Type B pancreatic cell (in vitro differentiated cells): ENCODE measurements around the gene PDE4B. TPM values are rescaled to one million over a fixed set of nuclear protein-coding genes. Genes with fewer than 3 reads are reported as not detected.

Experiments
- DNase-seq: peaks from one replicate; pipeline ENCODE4 v3.0.0; 2021; ENCODE audit warnings: mixed read lengths; ENCODE audit not compliant: unreplicated experiment; ENCODE audit errors: extremely low spot score
- H3K27ac Mint-ChIP-seq: 2 replicates; pipeline ENCODE4 v1.8.0; 2021; ENCODE audit warnings: mild to moderate bottlenecking, mixed read lengths
- H3K27me3 Mint-ChIP-seq: 2 replicates; pipeline ENCODE4 v1.8.0; 2021; ENCODE audit warnings: mixed read lengths
- H3K36me3 Mint-ChIP-seq: 2 replicates; pipeline ENCODE4 v1.8.0; 2021; ENCODE audit warnings: mixed read lengths
- H3K4me1 Mint-ChIP-seq: one replicate; pipeline ENCODE4 v1.8.0; 2021; ENCODE audit warnings: mixed read lengths; ENCODE audit not compliant: unreplicated experiment
- H3K4me3 Mint-ChIP-seq: 2 replicates; pipeline ENCODE4 v1.8.0; 2021; ENCODE audit warnings: mild to moderate bottlenecking, mixed read lengths
- H3K9me3 Mint-ChIP-seq: 2 replicates; pipeline ENCODE4 v1.8.0; 2021; ENCODE audit warnings: mixed read lengths
- total RNA-seq: library from RNA; stranded (reverse); gene quantifications from 2 replicates; pipeline ENCODE4 v1.2.1, GENCODE V29; 2021; ENCODE audit warnings: low replicate concordance
- TF ChIP-seq, protein P1 (sequence below): fragments of 200-600 bp; sonication (generic); conservative IDR thresholded peaks from 2 replicates; pipeline ENCODE4 v1.5.0; 2021; ENCODE audit warnings: antibody characterized with exemption, mild to moderate bottlenecking

The PDE4B gene
- total RNA-seq, 1 donor from 2014 or later = 4.7 TPM

GRCh38 chr1:66359269-66359668 is 566.6 kb downstream of the PDE4B start:
- Mint-ChIP-seq H3K27ac (peak overlapping the region; percentile 32), H3K4me1 (peaks cover 34% of the 10 kb centered on the region), H3K9me3 (no peaks in the 10 kb centered on the region), H3K36me3 (no peaks in the 10 kb centered on the region), H3K4me3 (peak overlapping the region; percentile 14), H3K27me3 (peaks cover 3% of the 10 kb centered on the region)
- no peak for DNase-seq
- TF ChIP-seq, protein P1, sequence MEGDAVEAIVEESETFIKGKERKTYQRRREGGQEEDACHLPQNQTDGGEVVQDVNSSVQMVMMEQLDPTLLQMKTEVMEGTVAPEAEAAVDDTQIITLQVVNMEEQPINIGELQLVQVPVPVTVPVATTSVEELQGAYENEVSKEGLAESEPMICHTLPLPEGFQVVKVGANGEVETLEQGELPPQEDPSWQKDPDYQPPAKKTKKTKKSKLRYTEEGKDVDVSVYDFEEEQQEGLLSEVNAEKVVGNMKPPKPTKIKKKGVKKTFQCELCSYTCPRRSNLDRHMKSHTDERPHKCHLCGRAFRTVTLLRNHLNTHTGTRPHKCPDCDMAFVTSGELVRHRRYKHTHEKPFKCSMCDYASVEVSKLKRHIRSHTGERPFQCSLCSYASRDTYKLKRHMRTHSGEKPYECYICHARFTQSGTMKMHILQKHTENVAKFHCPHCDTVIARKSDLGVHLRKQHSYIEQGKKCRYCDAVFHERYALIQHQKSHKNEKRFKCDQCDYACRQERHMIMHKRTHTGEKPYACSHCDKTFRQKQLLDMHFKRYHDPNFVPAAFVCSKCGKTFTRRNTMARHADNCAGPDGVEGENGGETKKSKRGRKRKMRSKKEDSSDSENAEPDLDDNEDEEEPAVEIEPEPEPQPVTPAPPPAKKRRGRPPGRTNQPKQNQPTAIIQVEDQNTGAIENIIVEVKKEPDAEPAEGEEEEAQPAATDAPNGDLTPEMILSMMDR = no peak

GRCh38 chr1:66359815-66360214 is 567.1 kb downstream of the PDE4B start:
- TF ChIP-seq, protein P1 = no peak
- H3K27ac Mint-ChIP-seq = no peak overlapping the region
- peaks cover 2% of the 10 kb centered on the region for H3K36me3 Mint-ChIP-seq
- no peaks in the 10 kb centered on the region for H3K9me3 Mint-ChIP-seq
- no peaks in the 10 kb centered on the region for H3K27me3 Mint-ChIP-seq
- H3K4me3 Mint-ChIP-seq = no peak overlapping the region
- peaks cover 28% of the 10 kb centered on the region for H3K4me1 Mint-ChIP-seq
- no peak for DNase-seq

- no peak for DNase-seq
- Mint-ChIP-seq H3K27ac (no peak overlapping the region), H3K4me3 (no peak overlapping the region), H3K4me1 (peaks cover 28% of the 10 kb centered on the region), H3K27me3 (no peaks in the 10 kb centered on the region), H3K9me3 (no peaks in the 10 kb centered on the region), H3K36me3 (peaks cover 3% of the 10 kb centered on the region)
- TF ChIP-seq, protein P1 = peak; percentile 64
Measured at GRCh38 chr1:66360285-66360724, 567.6 kb downstream of the PDE4B start.

GRCh38 chr1:66364578-66365391 is 572.1 kb downstream of the PDE4B start:
- Mint-ChIP-seq H3K36me3 (peaks cover 3% of the 10 kb centered on the region), H3K9me3 (no peaks in the 10 kb centered on the region), H3K27ac (peak overlapping the region; percentile 63), H3K27me3 (no peaks in the 10 kb centered on the region), H3K4me3 (peak overlapping the region; percentile 34), H3K4me1 (peaks cover 8% of the 10 kb centered on the region)
- DNase-seq = no peak
- TF ChIP-seq, protein P1 = no peak

DNA sequence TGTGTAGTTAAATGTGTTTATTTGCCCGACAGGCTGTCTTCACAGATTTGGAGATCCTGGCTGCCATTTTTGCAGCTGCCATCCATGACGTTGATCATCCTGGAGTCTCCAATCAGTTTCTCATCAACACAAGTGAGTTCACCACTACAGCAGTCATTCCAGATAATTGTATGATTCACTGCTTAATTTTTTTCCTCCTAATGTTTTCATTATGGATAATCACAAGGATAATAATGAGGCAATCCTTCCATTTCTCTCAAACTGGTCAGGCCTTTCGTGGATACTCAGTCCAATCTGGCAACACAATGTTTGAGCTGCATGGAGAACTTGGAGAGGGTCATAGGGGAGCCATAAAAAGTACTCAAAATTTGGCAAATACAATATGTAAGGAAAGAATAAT is 572.9 kb downstream of the PDE4B start:
- Mint-ChIP-seq H3K9me3 (peaks cover 4% of the 10 kb centered on the region), H3K36me3 (peaks cover 7% of the 10 kb centered on the region), H3K27me3 (no peaks in the 10 kb centered on the region), H3K4me1 (peaks cover 4% of the 10 kb centered on the region), H3K27ac (peak overlapping the region; percentile 63), H3K4me3 (no peak overlapping the region)
- DNase-seq = no peak
- TF ChIP-seq, protein P1 = no peak
